Trophoblast cell (in vitro differentiated cells and primary cell): ENCODE data around the gene AGMO.

Source experiments
- DNase-seq, 2 donors: peaks; one replicate each; pipeline ENCODE4 v3.0.0-alpha.2; 2016
- H2AFZ ChIP-seq: 2 replicates; pipeline ENCODE4 v1.6.1; 2013; ENCODE audit warnings: low read length, moderate library complexity, mild to moderate bottlenecking; ENCODE audit not compliant: insufficient read depth, poor library complexity
- H2AK5ac ChIP-seq: 2 replicates; pipeline ENCODE4 v1.6.1; 2013; ENCODE audit warnings: mild to moderate bottlenecking, low read length
- H2BK120ac ChIP-seq: 2 replicates; pipeline ENCODE4 v1.6.1; 2013; ENCODE audit warnings: low read length, mild to moderate bottlenecking, moderate library complexity; ENCODE audit not compliant: insufficient read depth, poor library complexity
- H2BK12ac ChIP-seq: 2 replicates; pipeline ENCODE4 v1.6.1; 2013; ENCODE audit warnings: mild to moderate bottlenecking, low read length, moderate library complexity
- H2BK5ac ChIP-seq: 2 replicates; pipeline ENCODE4 v1.6.1; 2013; ENCODE audit warnings: low read length, low read depth, moderate library complexity, mild to moderate bottlenecking; ENCODE audit not compliant: poor library complexity
- H3K14ac ChIP-seq: 2 replicates; pipeline ENCODE4 v1.6.1; 2013; ENCODE audit warnings: mild to moderate bottlenecking, low read length
- H3K18ac ChIP-seq: 2 replicates; pipeline ENCODE4 v1.6.1; 2013; ENCODE audit warnings: mild to moderate bottlenecking, low read length
- H3K23ac ChIP-seq: 2 replicates; pipeline ENCODE4 v1.6.1; 2013; ENCODE audit warnings: low read length
- H3K27ac ChIP-seq: 2 replicates; pipeline ENCODE4 v1.5.1; 2013; ENCODE audit warnings: low read depth, mild to moderate bottlenecking, inconsistent platforms, low read length, moderate library complexity
- H3K27me3 ChIP-seq: 2 replicates; pipeline ENCODE4 v1.6.1; 2013; ENCODE audit warnings: inconsistent platforms, mild to moderate bottlenecking, low read length, moderate library complexity; ENCODE audit not compliant: insufficient read depth
- H3K36me3 ChIP-seq, 2 experiments: 1 replicate in 1 of 2; 2 replicates in 1 of 2; pipeline ENCODE4 v1.6.1; 2013; ENCODE audit warnings: low read length in 2 of 2, mild to moderate bottlenecking in 2 of 2, moderate library complexity in 1 of 2; ENCODE audit not compliant: insufficient read depth in 2 of 2, control insufficient read depth in 1 of 2
- H3K4ac ChIP-seq: 2 replicates; pipeline ENCODE4 v1.6.1; 2013; ENCODE audit warnings: low read depth, mild to moderate bottlenecking, low read length, moderate library complexity
- H3K4me1 ChIP-seq, 2 experiments: 1 replicate in 1 of 2; 2 replicates in 1 of 2; pipeline ENCODE4 v1.6.1; 2013; ENCODE audit warnings: low read length in 2 of 2, mild to moderate bottlenecking in 2 of 2, moderate library complexity in 1 of 2; ENCODE audit not compliant: insufficient read depth in 2 of 2, control insufficient read depth in 1 of 2
- H3K4me2 ChIP-seq: 2 replicates; pipeline ENCODE4 v1.6.1; 2013; ENCODE audit warnings: inconsistent platforms, mild to moderate bottlenecking, low read length, moderate library complexity
- H3K4me3 ChIP-seq: 2 replicates; pipeline ENCODE4 v1.5.1; 2013; ENCODE audit warnings: mild to moderate bottlenecking, low read depth, low read length, inconsistent platforms
- H3K79me1 ChIP-seq: one replicate; pipeline ENCODE4 v1.6.1; 2013; ENCODE audit warnings: low read length
- H3K79me2 ChIP-seq: 2 replicates; pipeline ENCODE4 v1.6.1; 2013; ENCODE audit warnings: low read length, mild to moderate bottlenecking; ENCODE audit not compliant: control insufficient read depth, insufficient read depth, poor library complexity
- H3K9ac ChIP-seq: 2 replicates; pipeline ENCODE4 v1.6.1; 2013; ENCODE audit warnings: mild to moderate bottlenecking, low read length
- H3K9me3 ChIP-seq: 2 replicates; pipeline ENCODE4 v1.6.1; 2013; ENCODE audit warnings: low read depth, mild to moderate bottlenecking, control low read depth, inconsistent platforms, low read length; ENCODE audit not compliant: insufficient read depth
- H4K12ac ChIP-seq: 2 replicates; pipeline ENCODE4 v1.6.1; 2013; ENCODE audit warnings: low read depth, mild to moderate bottlenecking, low read length, moderate library complexity
- H4K8ac ChIP-seq: 2 replicates; pipeline ENCODE4 v1.6.1; 2013; ENCODE audit warnings: low read depth, mild to moderate bottlenecking, low read length, moderate library complexity
- H4K91ac ChIP-seq: one replicate; pipeline ENCODE4 v1.6.1; 2013; ENCODE audit warnings: low read depth, mild to moderate bottlenecking, low read length, moderate library complexity
- WGBS: extraction: QIAGEN DNeasy Blood & Tissue Kit; methylation state at CpG from one replicate; pipeline ENCODE4 v1.1.7; 2013; ENCODE audit warnings: missing lambda C conversion rate; ENCODE audit not compliant: insufficient read length, insufficient coverage; ENCODE audit errors: extremely low coverage; 5-methylcytosine and 5-hydroxymethylcytosine counted together

The AGMO gene

DNA sequence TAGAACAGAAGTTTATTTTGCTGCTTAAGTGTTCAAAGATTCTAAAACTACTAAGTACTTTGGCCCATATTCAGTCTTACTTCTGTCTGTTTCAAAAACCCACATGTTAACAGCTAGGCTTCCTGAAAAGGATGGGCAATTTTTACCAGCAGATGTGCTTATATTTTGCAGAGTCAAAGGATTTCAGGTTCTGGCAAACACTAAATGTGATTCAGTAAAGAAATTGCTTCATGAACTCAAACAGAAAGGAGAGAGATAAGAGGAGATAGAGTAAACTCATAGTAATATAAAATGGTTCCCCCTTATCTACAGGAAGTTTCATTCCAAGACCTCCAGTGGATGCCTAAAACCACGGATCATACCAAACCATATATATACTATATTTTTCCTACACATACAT lies 248.5 kb downstream of the AGMO start:
- H3K36me3 ChIP-seq, result no peaks in the 10 kb centered on the region
- no peak overlapping the region for H2AK5ac ChIP-seq
- no peak overlapping the region for H4K91ac ChIP-seq
- no peak for DNase-seq
- WGBS, result no CpG with 5 or more reads among the region's 1 CpG
- no peak overlapping the region for H3K23ac ChIP-seq
- no peak overlapping the region for H3K4me3 ChIP-seq
- H3K9ac ChIP-seq, result no peak overlapping the region
- no peak overlapping the region for H2BK5ac ChIP-seq
- H3K18ac ChIP-seq, result no peak overlapping the region
- H3K4me2 ChIP-seq, result no peak overlapping the region
- no peaks in the 10 kb centered on the region for H3K79me2 ChIP-seq
- no peak overlapping the region for H4K12ac ChIP-seq
- no peak overlapping the region for H4K8ac ChIP-seq
- H2BK12ac ChIP-seq, result no peak overlapping the region
- no peak overlapping the region for H3K4ac ChIP-seq
- H2BK120ac ChIP-seq, result no peak overlapping the region
- no peak overlapping the region for H2AFZ ChIP-seq
- H3K14ac ChIP-seq, result no peak overlapping the region
- H3K4me1 ChIP-seq, result no peaks in the 10 kb centered on the region
- H3K79me1 ChIP-seq, result no peaks in the 10 kb centered on the region
- H3K9me3 ChIP-seq, result no peaks in the 10 kb centered on the region
- no peaks in the 10 kb centered on the region for H3K27me3 ChIP-seq
- H3K27ac ChIP-seq, result no peak overlapping the region

DNA sequence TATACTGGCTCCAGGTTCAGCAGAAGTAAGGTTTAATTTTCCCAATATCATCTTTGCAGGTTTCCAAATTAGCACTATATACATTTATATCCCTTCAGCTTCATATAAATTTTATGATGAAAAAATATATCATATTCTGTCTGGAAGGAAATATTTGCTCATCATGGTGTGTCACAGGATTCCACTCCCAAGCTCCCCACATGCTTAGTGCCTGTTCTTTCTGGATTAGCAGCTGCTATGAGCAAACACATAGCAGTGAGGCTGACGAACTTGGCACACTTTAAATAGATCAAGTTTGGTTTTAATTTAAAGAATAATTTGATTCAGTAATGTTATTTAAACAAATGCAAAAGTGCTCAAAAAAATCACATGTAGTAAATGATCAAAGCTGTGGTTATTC lies 251.9 kb downstream of the AGMO start:
- no peak overlapping the region for H4K8ac ChIP-seq
- H3K4me1 ChIP-seq, result no peaks in the 10 kb centered on the region
- no peak overlapping the region for H3K9ac ChIP-seq
- no peak overlapping the region for H3K4me2 ChIP-seq
- H2BK12ac ChIP-seq, result no peak overlapping the region
- no peaks in the 10 kb centered on the region for H3K79me1 ChIP-seq
- DNase-seq, result no peak
- no peak overlapping the region for H4K91ac ChIP-seq
- no peak overlapping the region for H3K27ac ChIP-seq
- H2BK5ac ChIP-seq, result no peak overlapping the region
- H3K9me3 ChIP-seq, result no peaks in the 10 kb centered on the region
- H3K23ac ChIP-seq, result no peak overlapping the region
- H3K36me3 ChIP-seq, result no peaks in the 10 kb centered on the region
- WGBS, result no CpG with 5 or more reads among the region's 1 CpG
- no peak overlapping the region for H2BK120ac ChIP-seq
- no peak overlapping the region for H3K18ac ChIP-seq
- H3K14ac ChIP-seq, result no peak overlapping the region
- H4K12ac ChIP-seq, result no peak overlapping the region
- no peak overlapping the region for H3K4me3 ChIP-seq
- H2AFZ ChIP-seq, result no peak overlapping the region
- H2AK5ac ChIP-seq, result no peak overlapping the region
- H3K79me2 ChIP-seq, result no peaks in the 10 kb centered on the region
- H3K27me3 ChIP-seq, result no peaks in the 10 kb centered on the region
- no peak overlapping the region for H3K4ac ChIP-seq

DNA sequence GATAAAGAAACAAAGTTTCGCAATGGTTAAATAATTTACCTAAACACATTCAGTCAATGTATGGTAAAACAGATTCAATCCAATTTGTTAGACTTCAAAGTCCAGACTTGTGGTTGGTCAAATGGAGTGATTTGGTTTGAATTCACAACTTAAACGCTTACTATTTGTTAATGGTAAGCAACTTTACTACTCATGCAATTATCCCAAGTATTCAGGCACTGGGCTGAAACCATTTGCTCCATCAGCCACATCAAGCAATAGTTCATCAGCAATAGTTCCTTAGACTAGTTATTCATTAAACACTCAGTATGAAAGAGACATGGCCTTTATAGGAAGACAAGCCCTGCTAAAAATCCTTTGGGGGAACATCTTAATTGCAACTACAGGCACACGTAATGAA lies 253.0 kb downstream of the AGMO start:
- no CpG with 5 or more reads among the region's 3 CpGs for WGBS

DNA sequence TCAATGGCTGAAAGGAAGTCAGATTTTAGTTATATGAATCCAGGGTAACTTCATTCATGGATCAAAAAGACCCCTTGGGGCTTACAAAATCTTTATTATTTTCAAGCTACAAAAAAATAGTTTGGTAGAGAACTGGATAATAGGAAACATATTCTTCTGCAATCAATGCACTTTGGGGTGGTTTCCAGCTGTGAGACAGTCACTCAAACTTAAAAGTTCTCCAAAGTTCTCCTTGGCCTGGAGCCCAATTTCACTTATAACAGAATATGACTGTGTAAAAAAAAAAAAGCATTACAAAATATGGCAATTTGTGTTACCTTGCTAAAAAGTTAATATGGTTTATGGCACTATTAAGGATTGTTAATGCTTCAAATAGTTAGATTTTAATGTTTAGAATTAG lies 255.5 kb downstream of the AGMO start:
- Histone ChIP-seq H3K14ac (no peak overlapping the region), H3K4me2 (no peak overlapping the region), H3K4ac (no peak overlapping the region), H2BK120ac (no peak overlapping the region), H3K36me3 (no peaks in the 10 kb centered on the region), H4K8ac (no peak overlapping the region), H3K27ac (no peak overlapping the region), H3K4me3 (no peak overlapping the region), H3K9ac (no peak overlapping the region), H4K91ac (no peak overlapping the region), H3K79me2 (no peaks in the 10 kb centered on the region), H4K12ac (no peak overlapping the region), H3K4me1 (no peaks in the 10 kb centered on the region), H3K9me3 (no peaks in the 10 kb centered on the region), H2BK5ac (no peak overlapping the region), H3K27me3 (no peaks in the 10 kb centered on the region), H3K23ac (no peak overlapping the region), H2BK12ac (no peak overlapping the region), H2AK5ac (no peak overlapping the region), H3K18ac (no peak overlapping the region), H2AFZ (no peak overlapping the region), H3K79me1 (no peaks in the 10 kb centered on the region)
- no peak for DNase-seq

More for the DNA sequence above, 253.0 kb downstream of the AGMO start:
- no peak overlapping the region for H4K91ac ChIP-seq
- H4K12ac ChIP-seq, result no peak overlapping the region
- H2AK5ac ChIP-seq, result no peak overlapping the region
- H3K4me1 ChIP-seq, result no peaks in the 10 kb centered on the region
- no peak overlapping the region for H2BK120ac ChIP-seq
- no peaks in the 10 kb centered on the region for H3K9me3 ChIP-seq
- no peak overlapping the region for H3K9ac ChIP-seq
- H3K4ac ChIP-seq, result no peak overlapping the region
- H3K27ac ChIP-seq, result no peak overlapping the region
- no peak overlapping the region for H3K4me3 ChIP-seq
- H3K18ac ChIP-seq, result no peak overlapping the region
- no peaks in the 10 kb centered on the region for H3K79me1 ChIP-seq
- no peak overlapping the region for H3K23ac ChIP-seq
- H2AFZ ChIP-seq, result no peak overlapping the region
- no peak overlapping the region for H3K4me2 ChIP-seq
- H2BK5ac ChIP-seq, result no peak overlapping the region
- H2BK12ac ChIP-seq, result no peak overlapping the region
- H3K14ac ChIP-seq, result no peak overlapping the region
- H3K27me3 ChIP-seq, result no peaks in the 10 kb centered on the region
- H3K36me3 ChIP-seq, result no peaks in the 10 kb centered on the region
- DNase-seq, result no peak
- no peak overlapping the region for H4K8ac ChIP-seq
- H3K79me2 ChIP-seq, result no peaks in the 10 kb centered on the region
